A673 (cell line): ENCODE data around the gene EZH1.

Source experiments
- EZH2 ChIP-seq: fragments of 200-600 bp; sonication (generic); IDR thresholded peaks from 2 replicates; pipeline ENCODE4 v1.6.1; 2017; ENCODE audit warnings: borderline replicate concordance, low read depth, mild to moderate bottlenecking, mixed read lengths, antibody characterized with exemption, low read length; ENCODE audit not compliant: poor library complexity, severe bottlenecking
- TF ChIP-seq, protein P1 (sequence below): fragments of 300-800, 200-600 bp; sonication (generic); conservative IDR thresholded peaks from 2 replicates; pipeline ENCODE4 v1.5.1; 2017; ENCODE audit warnings: low read depth, mild to moderate bottlenecking, antibody characterized with exemption, low read length, moderate library complexity, mixed read lengths

DNA sequence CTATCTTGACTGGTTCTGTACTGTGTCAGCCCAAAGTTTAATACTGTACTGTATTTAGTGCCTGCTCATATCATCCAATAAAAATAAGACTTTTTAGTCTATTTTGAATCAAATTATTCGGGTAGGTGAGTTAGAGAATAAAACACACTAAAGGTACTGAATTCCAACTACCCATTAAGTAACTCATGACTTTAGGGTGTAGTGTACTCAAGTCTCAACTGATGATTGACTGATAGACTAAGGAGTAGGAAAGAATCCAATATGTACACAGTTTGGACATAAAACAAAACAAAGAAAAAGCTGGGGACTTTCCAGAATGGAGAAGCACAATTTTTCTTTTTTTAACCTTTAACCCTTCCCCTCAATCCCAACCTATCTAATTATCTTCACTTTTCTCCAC is 4.1 kb downstream of the EZH1 start:
- TF ChIP-seq, protein P1, sequence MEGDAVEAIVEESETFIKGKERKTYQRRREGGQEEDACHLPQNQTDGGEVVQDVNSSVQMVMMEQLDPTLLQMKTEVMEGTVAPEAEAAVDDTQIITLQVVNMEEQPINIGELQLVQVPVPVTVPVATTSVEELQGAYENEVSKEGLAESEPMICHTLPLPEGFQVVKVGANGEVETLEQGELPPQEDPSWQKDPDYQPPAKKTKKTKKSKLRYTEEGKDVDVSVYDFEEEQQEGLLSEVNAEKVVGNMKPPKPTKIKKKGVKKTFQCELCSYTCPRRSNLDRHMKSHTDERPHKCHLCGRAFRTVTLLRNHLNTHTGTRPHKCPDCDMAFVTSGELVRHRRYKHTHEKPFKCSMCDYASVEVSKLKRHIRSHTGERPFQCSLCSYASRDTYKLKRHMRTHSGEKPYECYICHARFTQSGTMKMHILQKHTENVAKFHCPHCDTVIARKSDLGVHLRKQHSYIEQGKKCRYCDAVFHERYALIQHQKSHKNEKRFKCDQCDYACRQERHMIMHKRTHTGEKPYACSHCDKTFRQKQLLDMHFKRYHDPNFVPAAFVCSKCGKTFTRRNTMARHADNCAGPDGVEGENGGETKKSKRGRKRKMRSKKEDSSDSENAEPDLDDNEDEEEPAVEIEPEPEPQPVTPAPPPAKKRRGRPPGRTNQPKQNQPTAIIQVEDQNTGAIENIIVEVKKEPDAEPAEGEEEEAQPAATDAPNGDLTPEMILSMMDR = no peak
- no peak for TF ChIP-seq EZH2
